ENCODE results near the gene AUTS2. TPM values are rescaled to one million over a fixed set of nuclear protein-coding genes. Genes with fewer than 3 reads are reported as not detected.

Gene AUTS2
- total RNA-seq, 4 donors from 2014 or later: 14.9 to 27.2 (median 17.5) TPM

DNA sequence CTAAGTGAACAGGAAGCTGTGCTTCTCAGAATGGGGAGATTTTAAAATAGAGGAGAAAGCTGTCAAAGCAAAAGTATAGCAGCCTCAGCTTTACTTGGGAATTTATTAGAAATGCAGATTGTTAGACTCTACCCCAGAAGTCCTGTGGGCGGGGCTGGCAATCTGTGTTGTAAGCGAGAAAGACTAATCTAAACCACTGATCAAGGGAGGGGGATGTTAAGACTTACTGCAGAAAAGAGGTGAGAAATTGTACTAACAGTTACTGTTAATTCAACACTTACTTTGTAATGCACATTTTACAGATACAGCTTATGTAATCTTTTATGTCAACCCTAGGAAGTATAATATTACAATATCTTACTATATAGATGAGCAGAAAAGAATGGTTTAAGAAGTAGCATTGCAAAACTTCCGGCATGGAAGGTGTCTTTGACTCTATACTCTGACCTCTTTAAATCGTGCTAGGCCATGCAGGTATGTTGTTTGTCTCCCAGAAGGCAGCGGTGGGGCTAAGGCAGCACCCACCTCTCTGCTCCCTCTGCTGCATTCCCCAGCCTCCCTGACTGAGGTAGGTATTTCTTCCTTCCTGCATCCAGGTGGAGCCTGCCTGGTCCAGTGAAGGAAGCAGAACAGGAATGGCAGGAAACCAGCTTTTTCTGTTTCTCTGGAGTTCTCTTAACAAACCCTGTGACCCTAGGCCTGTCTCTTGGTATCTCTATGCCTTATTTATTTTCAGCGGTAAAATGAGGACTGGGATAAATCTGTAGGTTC is 462.2 kb downstream of the AUTS2 start:
- TF ChIP-seq, protein P1, sequence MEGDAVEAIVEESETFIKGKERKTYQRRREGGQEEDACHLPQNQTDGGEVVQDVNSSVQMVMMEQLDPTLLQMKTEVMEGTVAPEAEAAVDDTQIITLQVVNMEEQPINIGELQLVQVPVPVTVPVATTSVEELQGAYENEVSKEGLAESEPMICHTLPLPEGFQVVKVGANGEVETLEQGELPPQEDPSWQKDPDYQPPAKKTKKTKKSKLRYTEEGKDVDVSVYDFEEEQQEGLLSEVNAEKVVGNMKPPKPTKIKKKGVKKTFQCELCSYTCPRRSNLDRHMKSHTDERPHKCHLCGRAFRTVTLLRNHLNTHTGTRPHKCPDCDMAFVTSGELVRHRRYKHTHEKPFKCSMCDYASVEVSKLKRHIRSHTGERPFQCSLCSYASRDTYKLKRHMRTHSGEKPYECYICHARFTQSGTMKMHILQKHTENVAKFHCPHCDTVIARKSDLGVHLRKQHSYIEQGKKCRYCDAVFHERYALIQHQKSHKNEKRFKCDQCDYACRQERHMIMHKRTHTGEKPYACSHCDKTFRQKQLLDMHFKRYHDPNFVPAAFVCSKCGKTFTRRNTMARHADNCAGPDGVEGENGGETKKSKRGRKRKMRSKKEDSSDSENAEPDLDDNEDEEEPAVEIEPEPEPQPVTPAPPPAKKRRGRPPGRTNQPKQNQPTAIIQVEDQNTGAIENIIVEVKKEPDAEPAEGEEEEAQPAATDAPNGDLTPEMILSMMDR (IDR thresholded peaks at IDR 0.05): no peak
- TF ChIP-seq POLR2A (IDR thresholded peaks at IDR 0.05): no peak
- no peaks in the 10 kb centered on the region for H3K9me3 ChIP-seq
- no peak overlapping the region for H3K27ac ChIP-seq
- no peaks in the 10 kb centered on the region for H3K27me3 ChIP-seq
- H3K4me1 ChIP-seq: no peaks in the 10 kb centered on the region
- 83 to 89% methylated on average over 6 of the region's 6 CpGs for WGBS, 2 donors
- intact Hi-C loops (cut with DNase I): no loop called here
- H3K36me3 ChIP-seq: no peaks in the 10 kb centered on the region
- H3K4me3 ChIP-seq (replicated peaks in 1 of 3): no peak overlapping the region
- DNase-seq: no peak

DNA sequence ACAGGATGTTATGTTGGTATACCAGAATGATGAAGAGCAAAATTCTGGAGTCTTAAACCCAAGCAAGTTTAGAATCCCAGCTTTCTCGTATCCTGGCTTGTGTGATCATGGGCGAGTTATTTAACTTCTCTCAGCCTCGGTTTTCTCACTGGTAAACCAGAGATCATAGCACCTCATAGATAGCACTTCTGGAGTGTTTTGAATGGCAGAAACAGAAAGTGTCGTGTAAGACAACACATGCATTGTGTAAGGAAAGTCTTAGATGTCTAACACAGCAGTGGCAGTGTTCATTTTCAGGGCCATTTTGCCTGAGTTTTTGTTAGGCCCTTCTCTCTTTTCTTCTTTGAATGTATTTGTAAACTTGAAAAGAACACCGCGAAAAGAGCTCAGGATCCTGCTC is 465.1 kb downstream of the AUTS2 start:
- WGBS, 2 donors: 69 to 78% methylated on average over 6 of the region's 6 CpGs

DNA sequence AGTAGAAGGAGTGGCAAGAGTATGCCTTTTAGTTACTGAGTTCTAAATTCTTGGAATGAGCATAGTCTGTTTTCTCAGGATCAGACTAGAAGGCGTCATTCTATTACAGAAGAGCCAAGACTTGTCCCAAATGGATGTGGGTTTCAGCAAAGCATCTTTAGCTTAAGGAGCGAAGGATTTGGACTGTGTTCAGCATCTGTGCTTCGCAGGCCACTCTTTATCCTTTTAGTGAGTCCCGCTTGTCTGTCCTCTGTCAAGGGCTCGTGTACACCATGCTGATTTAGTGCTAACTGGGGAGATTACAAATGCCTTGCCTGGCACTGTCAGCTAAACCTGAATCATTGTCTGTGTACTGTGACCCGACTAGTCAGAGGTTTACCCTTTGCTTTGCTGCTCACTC is 465.7 kb downstream of the AUTS2 start:
- H3K27ac ChIP-seq: no peak overlapping the region

More for the DNA sequence above, 465.1 kb downstream of the AUTS2 start:
- Histone ChIP-seq H3K27me3 (no peaks in the 10 kb centered on the region), H3K36me3 (no peaks in the 10 kb centered on the region), H3K4me1 (no peaks in the 10 kb centered on the region), H3K9me3 (no peaks in the 10 kb centered on the region), H3K4me3 (replicated peaks in 1 of 3) (no peak overlapping the region), H3K27ac (no peak overlapping the region)
- no peak for TF ChIP-seq POLR2A (IDR thresholded peaks at IDR 0.05)
- TF ChIP-seq, protein P1 (IDR thresholded peaks at IDR 0.05): no peak
- DNase-seq: no peak
- intact Hi-C loops (cut with DNase I): no loop called here

DNA sequence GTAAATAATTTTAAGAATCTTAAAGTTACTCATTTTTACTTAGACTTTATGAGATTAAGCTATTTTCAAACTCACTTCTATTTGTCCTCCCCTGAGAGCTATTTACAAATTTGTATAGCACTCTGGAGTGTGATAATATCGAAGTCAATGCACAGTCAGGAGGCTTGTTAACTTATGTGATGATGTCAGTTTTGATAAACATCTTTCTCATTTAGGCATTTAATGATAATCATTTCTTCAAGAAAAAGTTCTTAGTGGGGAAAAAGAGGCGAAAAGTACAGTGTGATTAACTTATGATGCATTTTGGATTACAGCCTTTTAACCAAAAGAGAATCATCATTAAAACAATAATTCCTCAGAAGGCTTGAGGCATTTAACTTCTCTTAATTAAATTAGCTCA is 468.6 kb downstream of the AUTS2 start:
- H3K27ac ChIP-seq: no peak overlapping the region
- WGBS, 2 donors: 92% methylated on average over 2 of the region's 2 CpGs
- TF ChIP-seq, protein P1 (IDR thresholded peaks at IDR 0.05): no peak
- no peak for TF ChIP-seq POLR2A (IDR thresholded peaks at IDR 0.05)
- intact Hi-C loops (cut with DNase I): no loop called here
- H3K4me3 ChIP-seq (replicated peaks in 1 of 3): no peak overlapping the region
- no peaks in the 10 kb centered on the region for H3K9me3 ChIP-seq
- DNase-seq: no peak
- H3K36me3 ChIP-seq: no peaks in the 10 kb centered on the region
- H3K4me1 ChIP-seq: no peaks in the 10 kb centered on the region
- H3K27me3 ChIP-seq: no peaks in the 10 kb centered on the region

More for the DNA sequence above, 465.7 kb downstream of the AUTS2 start:
- WGBS, 2 donors: 76 to 85% methylated on average over 6 of the region's 6 CpGs
- no peak for DNase-seq
- Histone ChIP-seq H3K4me3 (replicated peaks in 1 of 3) (no peak overlapping the region), H3K36me3 (no peaks in the 10 kb centered on the region), H3K4me1 (no peaks in the 10 kb centered on the region), H3K27me3 (no peaks in the 10 kb centered on the region), H3K9me3 (no peaks in the 10 kb centered on the region)
- intact Hi-C loops (cut with DNase I): no loop called here
- TF ChIP-seq, protein P1 (IDR thresholded peaks at IDR 0.05): no peak
- no peak for TF ChIP-seq POLR2A (IDR thresholded peaks at IDR 0.05)

- DNase-seq: no peak
- no peak for TF ChIP-seq POLR2A (IDR thresholded peaks at IDR 0.05)
- TF ChIP-seq, protein P1 (IDR thresholded peaks at IDR 0.05): no peak
- Histone ChIP-seq H3K9me3 (no peaks in the 10 kb centered on the region), H3K4me3 (replicated peaks in 1 of 3) (no peak overlapping the region), H3K27ac (no peak overlapping the region), H3K36me3 (no peaks in the 10 kb centered on the region), H3K4me1 (no peaks in the 10 kb centered on the region), H3K27me3 (no peaks in the 10 kb centered on the region)
- 82 to 91% methylated on average over 2 of the region's 2 CpGs for WGBS, 2 donors
- intact Hi-C loops (cut with DNase I): no loop called here
These were observed 470.3 kb downstream of the AUTS2 start for GRCh38 chr7:70068531-70068930.

Data from thyroid gland (tissue), 4 donors.